CD4-positive, alpha-beta memory T cell (primary cell): ENCODE results near the gene MLXIP. TPM values are rescaled to one million over a fixed set of nuclear protein-coding genes. Genes with fewer than 3 reads are reported as not detected.

ENCODE experiments used
- CTCF ChIA-PET: fragments of 350-600 bp; sonication (Branson Sonifier 250); formaldehyde crosslinking; loops from one replicate; lab custom pipeline; 2021; ENCODE audit warnings: inconsistent platforms; ENCODE audit not compliant: partially characterized antibody; lab: Charles Lee
- POLR2A ChIA-PET: fragments of 350-600 bp; sonication (Branson Sonifier 250); formaldehyde crosslinking; loops from one replicate; lab custom pipeline; 2021; ENCODE audit not compliant: partially characterized antibody; lab: Charles Lee
- DNase-seq, 5 donors: peaks; one replicate each; pipeline versions ENCODE4 v3.0.0 to v3.0.0-alpha.2; 2020 to 2022; ENCODE audit warnings: mixed read lengths in 1 of 5
- H3K27ac ChIP-seq: one replicate; pipeline ENCODE4 v1.7.0; 2013; ENCODE audit warnings: low read depth, low read length
- H3K27me3 ChIP-seq: 2 replicates; pipeline ENCODE4 v1.7.0; 2013; ENCODE audit warnings: mild to moderate bottlenecking, low read length, moderate library complexity; ENCODE audit not compliant: insufficient read depth
- H3K36me3 ChIP-seq: 2 replicates; pipeline ENCODE4 v1.7.0; 2013; ENCODE audit warnings: mild to moderate bottlenecking, low read length, moderate library complexity; ENCODE audit not compliant: insufficient read depth
- H3K4me1 ChIP-seq: 2 replicates; pipeline ENCODE4 v1.7.0; 2013; ENCODE audit warnings: mild to moderate bottlenecking, low read length, moderate library complexity; ENCODE audit not compliant: insufficient read depth
- H3K4me3 ChIP-seq, 2 donors: one replicate each; pipeline ENCODE4 v1.7.0; 2013; ENCODE audit warnings: low read length in 2 of 2, mild to moderate bottlenecking in 1 of 2
- H3K9me3 ChIP-seq, 2 donors: one replicate each; pipeline ENCODE4 v1.7.0; 2013; ENCODE audit warnings: low read length in 2 of 2, control low read depth in 1 of 2; ENCODE audit not compliant: control insufficient read depth in 1 of 2
- H3K27ac Mint-ChIP-seq, 7 donors: one replicate each; pipeline ENCODE4 v1.8.0; 2020 to 2021; ENCODE audit warnings: mixed read lengths in 7 of 7, mild to moderate bottlenecking in 6 of 7, inconsistent platforms in 3 of 7, moderate library complexity in 3 of 7
- H3K27me3 Mint-ChIP-seq, 2 donors: one replicate each; pipeline ENCODE4 v1.8.0; 2020 to 2021; ENCODE audit warnings: mixed read lengths in 2 of 2
- H3K36me3 Mint-ChIP-seq, 2 donors: one replicate each; pipeline ENCODE4 v1.8.0; 2020 to 2021; ENCODE audit warnings: mixed read lengths in 2 of 2, inconsistent platforms in 1 of 2, mild to moderate bottlenecking in 1 of 2
- H3K4me1 Mint-ChIP-seq, 4 donors: one replicate each; pipeline ENCODE4 v1.8.0; 2020 to 2021; ENCODE audit warnings: mixed read lengths in 4 of 4, mild to moderate bottlenecking in 1 of 4
- H3K4me3 Mint-ChIP-seq, 8 donors: one replicate each; pipeline ENCODE4 v1.8.0; 2020 to 2021; ENCODE audit warnings: mixed read lengths in 8 of 8, mild to moderate bottlenecking in 7 of 8, moderate library complexity in 6 of 8, inconsistent platforms in 3 of 8
- H3K9me3 Mint-ChIP-seq, 8 donors: one replicate each; pipeline ENCODE4 v1.8.0; 2020 to 2021; ENCODE audit warnings: mixed read lengths in 8 of 8, mild to moderate bottlenecking in 5 of 8, inconsistent platforms in 3 of 8, moderate library complexity in 1 of 8
- intact Hi-C: fragments of 100-400 bp; cut with micrococcal nuclease; formaldehyde crosslinking; loops from one replicate; pipeline ENCODE4 v1.15.1; 2023
- polyA plus RNA-seq, 2 donors: library from polyadenylated mRNA; unstranded; fragments of 300-500 nt; fragmentation: Illumina TruSeq; gene quantifications; one replicate each; pipeline ENCODE4 v1.2.3, GENCODE V29; 2021
- total RNA-seq, 2 experiments: library from RNA; stranded (reverse); gene quantifications; one replicate each; pipeline ENCODE4 v1.2.3, GENCODE V29; 2021

Gene MLXIP
- total and polyA plus RNA-seq, 4 experiments from 2014 or later = 2.7 to 88.1 (median 51.7) TPM

DNA sequence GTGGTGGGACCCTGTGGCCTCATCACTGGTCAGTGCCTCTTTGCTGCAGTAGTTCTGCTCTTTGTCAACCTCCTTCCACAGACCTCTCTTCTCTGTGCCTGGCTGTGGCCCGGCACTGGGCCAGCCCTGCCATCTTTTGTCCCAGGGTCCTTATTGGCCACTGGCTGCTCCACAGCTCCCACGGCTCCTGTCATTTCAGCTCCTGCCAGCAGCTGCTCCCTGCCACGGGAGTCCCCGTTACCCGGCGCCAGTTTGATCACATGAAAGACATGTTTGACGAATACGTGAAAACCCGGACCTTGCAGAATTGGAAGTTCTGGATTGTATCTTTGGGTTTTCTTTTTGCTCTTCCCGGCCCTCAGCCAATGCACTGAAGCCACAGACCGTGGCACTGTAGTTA is 60.1 kb downstream of the MLXIP start:
- DNase-seq = no peak
- peaks cover 28% of the 10 kb centered on the region for H3K36me3 ChIP-seq
- no peaks in the 10 kb centered on the region for H3K27me3 ChIP-seq
- no peak overlapping the region for H3K4me3 ChIP-seq
- ChIA-PET CTCF (interaction anchor here (1.1 to 1.5 kb wide), 2 partner anchors 15 to 84 kb away, joined by 3 to 5 read pairs; no protein-coding TSS in a partner anchor), POLR2A (no interaction called here)
- Mint-ChIP-seq H3K36me3 (peaks cover 22 to 47% of the 10 kb centered on the region in 2 donors), H3K9me3 (no peaks in the 10 kb centered on the region), H3K4me3 (no peak overlapping the region), H3K4me1 (no peaks in the 10 kb centered on the region), H3K27me3 (no peaks in the 10 kb centered on the region), H3K27ac (peak overlapping the region in 1 of 7 donors; percentile 72)
- H3K9me3 ChIP-seq = no peaks in the 10 kb centered on the region
- no peak overlapping the region for H3K27ac ChIP-seq
- H3K4me1 ChIP-seq = no peaks in the 10 kb centered on the region
- intact Hi-C loops = no loop called here

DNA sequence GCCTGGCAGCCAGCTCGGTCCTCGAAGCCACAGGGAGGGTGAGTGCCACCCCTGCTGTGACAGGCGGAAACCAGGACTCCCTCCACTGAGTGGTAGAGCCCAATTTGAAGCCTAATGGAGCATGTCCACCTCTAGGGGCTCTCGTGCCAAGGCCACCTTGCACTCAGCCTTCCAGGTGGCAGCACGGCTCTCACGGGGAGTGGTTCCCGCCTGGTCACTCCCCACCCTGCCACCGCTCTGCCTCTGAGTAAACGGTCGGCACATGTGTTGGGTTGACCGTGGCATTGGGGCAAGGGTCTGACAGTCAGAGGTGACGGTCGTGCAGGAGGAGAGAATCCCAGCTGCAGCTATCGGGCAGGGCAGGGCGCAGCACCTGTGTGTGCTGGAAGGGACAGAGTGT is 60.7 kb downstream of the MLXIP start:
- no peaks in the 10 kb centered on the region for H3K9me3 Mint-ChIP-seq
- no peaks in the 10 kb centered on the region for H3K4me1 Mint-ChIP-seq
- ChIA-PET POLR2A (no interaction called here), CTCF (interaction anchor here (1.1 kb wide), 1 partner anchor 16 kb away, joined by 3 read pairs; no protein-coding TSS in a partner anchor)
- no peaks in the 10 kb centered on the region for H3K9me3 ChIP-seq
- H3K4me3 Mint-ChIP-seq = no peak overlapping the region
- no peaks in the 10 kb centered on the region for H3K27me3 ChIP-seq
- H3K27me3 Mint-ChIP-seq = no peaks in the 10 kb centered on the region
- peaks cover 20 to 47% of the 10 kb centered on the region in 2 donors for H3K36me3 Mint-ChIP-seq
- H3K36me3 ChIP-seq = peaks cover 25% of the 10 kb centered on the region
- no peaks in the 10 kb centered on the region for H3K4me1 ChIP-seq
- no peak for DNase-seq
- no peak overlapping the region for H3K27ac Mint-ChIP-seq
- no peak overlapping the region for H3K4me3 ChIP-seq
- intact Hi-C loops = no loop called here
- no peak overlapping the region for H3K27ac ChIP-seq

DNA sequence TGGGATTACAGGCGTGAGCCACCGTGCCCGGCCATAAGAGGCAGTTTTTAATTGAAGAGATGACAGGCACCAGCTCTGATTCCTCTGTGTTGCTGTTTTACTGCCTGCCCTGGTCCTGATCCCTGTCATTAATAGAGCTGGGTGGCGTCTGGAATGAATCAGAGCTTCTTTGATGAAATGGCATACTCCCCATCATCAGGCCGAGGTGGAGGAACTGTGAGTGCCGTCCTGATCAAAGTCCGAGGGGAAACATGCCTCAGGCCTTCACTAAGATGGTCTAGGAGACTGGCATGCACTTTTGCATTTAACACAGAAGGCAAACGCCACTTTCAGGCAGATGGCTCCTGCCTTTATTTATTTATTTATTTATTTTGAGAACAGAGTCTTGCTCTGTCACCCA is 61.4 kb downstream of the MLXIP start:
- H3K36me3 Mint-ChIP-seq = peaks cover 20 to 45% of the 10 kb centered on the region in 2 donors
- no peak for DNase-seq
- CTCF ChIA-PET = no interaction called here
- Histone ChIP-seq H3K4me3 (no peak overlapping the region), H3K36me3 (peaks cover 25% of the 10 kb centered on the region), H3K27me3 (no peaks in the 10 kb centered on the region), H3K4me1 (no peaks in the 10 kb centered on the region), H3K9me3 (no peaks in the 10 kb centered on the region), H3K27ac (no peak overlapping the region)
- no peaks in the 10 kb centered on the region for H3K4me1 Mint-ChIP-seq
- POLR2A ChIA-PET = no interaction called here
- no peaks in the 10 kb centered on the region for H3K9me3 Mint-ChIP-seq
- intact Hi-C loops = no loop called here
- peak overlapping the region in 1 of 7 donors; percentile 67 for H3K27ac Mint-ChIP-seq
- H3K27me3 Mint-ChIP-seq = no peaks in the 10 kb centered on the region
- H3K4me3 Mint-ChIP-seq = no peak overlapping the region

DNA sequence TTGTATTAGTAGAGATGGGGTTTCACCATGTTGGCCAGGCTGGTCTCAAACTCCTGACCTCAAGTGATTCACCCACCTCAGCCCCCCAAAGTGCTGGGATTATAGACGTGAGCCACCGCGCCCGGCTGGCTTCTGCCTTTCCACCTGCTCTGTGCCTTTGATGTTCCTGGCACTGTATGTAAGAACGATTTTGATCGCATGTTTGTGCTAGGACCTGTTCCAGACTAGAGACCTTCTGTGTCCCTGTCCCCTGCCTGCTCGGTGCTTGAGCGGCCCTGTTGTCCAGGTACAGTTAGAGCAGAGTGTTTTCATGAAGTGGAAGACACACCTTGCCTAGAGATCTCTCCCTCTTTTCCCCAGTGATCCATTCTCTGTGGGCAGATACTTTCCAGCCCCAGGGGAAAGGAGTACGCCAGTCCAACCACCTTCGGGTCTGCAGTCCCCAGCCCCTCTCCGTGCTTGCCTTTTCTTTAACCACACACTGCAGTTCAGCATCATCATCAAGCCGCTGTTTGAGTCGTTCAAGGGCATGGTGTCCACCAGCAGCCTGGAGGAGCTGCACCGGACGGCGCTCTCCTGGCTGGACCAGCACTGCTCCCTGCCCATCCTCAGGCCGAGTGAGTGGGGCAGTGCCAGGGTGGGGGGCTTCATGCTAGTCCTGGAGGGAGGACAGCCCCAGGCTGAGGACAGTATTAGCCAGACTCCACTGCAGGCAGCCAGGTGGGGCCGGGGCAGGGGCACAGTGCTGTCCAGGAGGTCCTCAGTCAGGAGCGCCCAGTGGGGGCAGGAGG is 62.1 kb downstream of the MLXIP start:
- no peaks in the 10 kb centered on the region for H3K4me1 Mint-ChIP-seq
- no peak overlapping the region for H3K4me3 ChIP-seq
- H3K27ac ChIP-seq = no peak overlapping the region
- peaks cover 23% of the 10 kb centered on the region for H3K36me3 ChIP-seq
- H3K36me3 Mint-ChIP-seq = peaks cover 17 to 41% of the 10 kb centered on the region in 2 donors
- no peaks in the 10 kb centered on the region for H3K27me3 ChIP-seq
- DNase-seq = no peak
- H3K9me3 ChIP-seq = no peaks in the 10 kb centered on the region
- H3K27ac Mint-ChIP-seq = peak overlapping the region in 1 of 7 donors; percentile 68
- intact Hi-C loops = no loop called here
- H3K4me1 ChIP-seq = no peaks in the 10 kb centered on the region
- H3K27me3 Mint-ChIP-seq = no peaks in the 10 kb centered on the region
- ChIA-PET CTCF (no interaction called here), POLR2A (no interaction called here)
- no peaks in the 10 kb centered on the region for H3K9me3 Mint-ChIP-seq
- H3K4me3 Mint-ChIP-seq = no peak overlapping the region

DNA sequence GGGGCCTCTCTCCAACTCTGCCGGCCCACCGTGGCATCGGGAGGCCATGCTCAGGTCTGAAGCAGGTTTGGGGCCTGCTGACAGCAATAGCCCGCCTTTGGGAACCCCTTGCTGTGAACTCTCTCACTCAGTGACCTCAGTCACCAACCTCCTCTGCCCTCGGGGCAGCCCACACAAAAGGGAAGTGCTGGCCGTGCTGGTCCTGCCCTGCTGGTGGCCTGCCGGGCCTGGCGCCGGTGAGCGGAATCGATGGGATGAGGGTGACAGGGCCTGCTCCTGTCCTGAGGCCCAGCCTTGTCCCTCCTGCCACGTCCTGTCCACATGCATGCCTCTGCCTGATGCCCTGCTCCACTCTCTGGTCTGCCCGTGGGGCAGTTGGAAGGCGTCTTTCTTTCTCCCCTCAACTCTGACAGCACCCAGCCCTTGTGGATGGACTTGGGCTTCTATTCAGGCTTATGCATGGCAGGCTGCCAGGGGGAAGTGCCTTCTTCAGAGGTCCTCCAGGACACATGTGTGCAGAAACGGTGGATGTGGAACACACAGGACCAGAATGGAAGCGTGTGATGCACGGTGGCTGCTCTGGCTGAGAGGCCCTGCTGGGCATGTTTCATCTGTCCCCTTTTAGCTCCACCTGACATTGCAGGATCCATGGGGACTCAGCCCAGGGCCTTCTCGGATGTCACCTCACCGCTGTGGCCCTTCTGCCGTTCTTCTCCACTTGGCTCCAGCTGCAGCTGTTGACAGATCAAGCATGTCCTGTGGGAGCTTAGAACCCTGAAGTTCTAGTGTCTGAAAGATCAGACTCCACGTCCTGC is 63.6 kb downstream of the MLXIP start:
- H3K9me3 ChIP-seq = no peaks in the 10 kb centered on the region
- H3K4me1 ChIP-seq = no peaks in the 10 kb centered on the region
- no peak overlapping the region for H3K27ac Mint-ChIP-seq
- H3K36me3 ChIP-seq = peaks cover 19% of the 10 kb centered on the region
- H3K27me3 ChIP-seq = no peaks in the 10 kb centered on the region
- CTCF ChIA-PET = interaction anchor here (0.5 kb wide), 1 partner anchor 109 kb away, joined by 3 read pairs; no protein-coding TSS in a partner anchor
- H3K27ac ChIP-seq = no peak overlapping the region
- POLR2A ChIA-PET = no interaction called here
- H3K4me3 ChIP-seq = no peak overlapping the region
- no peaks in the 10 kb centered on the region for H3K9me3 Mint-ChIP-seq
- H3K4me3 Mint-ChIP-seq = no peak overlapping the region
- no peak for DNase-seq
- H3K4me1 Mint-ChIP-seq = peaks cover 0 to 5% (median 0%) of the 10 kb centered on the region in 4 donors
- H3K36me3 Mint-ChIP-seq = peaks cover 16 to 39% of the 10 kb centered on the region in 2 donors
- no peaks in the 10 kb centered on the region for H3K27me3 Mint-ChIP-seq
- intact Hi-C loops = no loop called here

DNA sequence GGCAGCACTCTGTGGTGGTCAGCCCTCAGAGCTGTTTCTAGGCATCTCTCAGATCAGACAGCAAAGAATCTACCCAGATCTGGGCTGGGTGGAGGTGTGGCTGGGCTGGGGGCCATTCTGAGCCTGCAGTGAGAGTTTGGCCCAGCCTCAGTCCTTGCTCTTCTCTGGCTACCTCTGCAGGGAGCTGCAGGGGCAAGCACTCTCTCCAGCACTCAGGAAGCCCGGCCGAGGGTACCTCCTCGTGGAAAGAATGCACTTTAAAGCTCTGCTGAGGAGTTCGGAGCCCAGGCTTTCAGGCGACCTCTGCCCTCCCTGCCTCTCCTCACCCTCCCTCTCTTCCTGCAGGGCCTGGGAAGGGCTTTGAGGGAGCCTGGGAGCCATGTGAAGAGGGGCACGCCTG is 64.3 kb downstream of the MLXIP start:
- no peak overlapping the region for H3K27ac Mint-ChIP-seq
- H3K4me3 Mint-ChIP-seq = no peak overlapping the region
- H3K9me3 Mint-ChIP-seq = no peaks in the 10 kb centered on the region
- H3K27ac ChIP-seq = no peak overlapping the region
- no peak for DNase-seq
- no peaks in the 10 kb centered on the region for H3K9me3 ChIP-seq
- H3K36me3 ChIP-seq = peaks cover 19% of the 10 kb centered on the region
- ChIA-PET CTCF (no interaction called here), POLR2A (no interaction called here)
- no peaks in the 10 kb centered on the region for H3K4me1 ChIP-seq
- no peaks in the 10 kb centered on the region for H3K27me3 ChIP-seq
- intact Hi-C loops = no loop called here
- H3K4me1 Mint-ChIP-seq = peaks cover 0 to 5% (median 0%) of the 10 kb centered on the region in 4 donors
- no peaks in the 10 kb centered on the region for H3K27me3 Mint-ChIP-seq
- H3K4me3 ChIP-seq = no peak overlapping the region
- peaks cover 16 to 37% of the 10 kb centered on the region in 2 donors for H3K36me3 Mint-ChIP-seq

DNA sequence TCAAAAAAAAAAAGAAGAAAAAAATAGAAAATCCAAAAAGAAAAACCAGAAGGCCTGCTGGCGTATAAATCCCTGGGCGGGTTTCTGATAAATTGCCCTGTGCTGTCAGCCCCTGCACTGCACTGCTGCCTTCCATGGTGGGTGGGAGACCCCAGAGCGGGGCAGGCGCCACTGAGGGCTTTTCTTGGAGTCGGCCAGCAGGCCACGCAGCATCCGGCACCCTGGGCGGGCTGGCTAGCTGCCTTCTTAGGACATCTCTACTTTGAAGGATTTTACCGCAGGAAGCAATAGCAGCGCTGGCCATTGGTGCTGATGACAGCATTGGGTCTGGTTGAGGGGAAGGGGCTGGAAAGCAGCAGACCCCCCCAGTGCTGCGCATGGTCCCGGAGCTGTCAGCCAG is 66.3 kb downstream of the MLXIP start:
- CTCF ChIA-PET = no interaction called here
- peak overlapping the region in 1 of 7 donors; percentile 51 for H3K27ac Mint-ChIP-seq
- POLR2A ChIA-PET = no interaction called here

More for the DNA sequence above, 66.3 kb downstream of the MLXIP start:
- H3K4me1 Mint-ChIP-seq = peaks cover 0 to 5% (median under 1%) of the 10 kb centered on the region in 4 donors
- intact Hi-C loops = no loop called here
- H3K36me3 ChIP-seq = peaks cover 12% of the 10 kb centered on the region
- H3K4me3 ChIP-seq = no peak overlapping the region
- no peak for DNase-seq
- no peak overlapping the region for H3K4me3 Mint-ChIP-seq
- H3K9me3 ChIP-seq = no peaks in the 10 kb centered on the region
- no peak overlapping the region for H3K27ac ChIP-seq
- H3K9me3 Mint-ChIP-seq = no peaks in the 10 kb centered on the region
- H3K4me1 ChIP-seq = no peaks in the 10 kb centered on the region
- H3K27me3 Mint-ChIP-seq = peaks cover 0 to 3% of the 10 kb centered on the region in 2 donors
- H3K36me3 Mint-ChIP-seq = peaks cover 10 to 26% of the 10 kb centered on the region in 2 donors
- H3K27me3 ChIP-seq = no peaks in the 10 kb centered on the region
